ENCODE results near the gene FAM216B.
"Not testable (repeated sequence)": the region's sequence is repeated elsewhere in the genome, so short reads cannot be mapped to it uniquely, and the experiment has no call there.

FAM216B gene

DNA sequence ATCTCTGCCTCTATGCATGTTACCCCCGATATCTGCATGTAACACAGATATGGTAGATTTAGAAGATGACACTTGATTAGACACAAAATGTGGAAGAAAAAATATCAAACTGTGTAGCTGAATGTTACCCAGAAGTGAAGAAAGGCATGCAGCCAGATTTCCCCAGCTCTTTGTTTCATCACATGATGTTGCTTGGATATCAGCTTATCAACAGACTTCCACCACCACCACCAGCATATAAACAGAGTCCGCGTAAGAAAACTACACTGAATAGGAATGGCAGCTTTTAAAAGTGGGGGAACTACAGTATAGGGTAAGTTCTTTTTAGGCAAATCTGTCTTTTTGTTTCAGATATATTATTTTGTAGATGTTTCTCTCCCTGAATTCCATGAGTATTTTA is at the start of gene FAM216B:
FAM216B (plus strand) TSS at position 233 of the 400 bp plus-strand sequence. CDS start 2,484 bp downstream, outside the sequence.
- no peak for DNase-seq (ENCODE audit: low read depth in 3 of 3)

GRCh38 chr13:42732073-42732472 is 49.3 kb upstream of the FAM216B start:
- DNase-seq (ENCODE audit: low read depth in 3 of 3), result no peak

DNA sequence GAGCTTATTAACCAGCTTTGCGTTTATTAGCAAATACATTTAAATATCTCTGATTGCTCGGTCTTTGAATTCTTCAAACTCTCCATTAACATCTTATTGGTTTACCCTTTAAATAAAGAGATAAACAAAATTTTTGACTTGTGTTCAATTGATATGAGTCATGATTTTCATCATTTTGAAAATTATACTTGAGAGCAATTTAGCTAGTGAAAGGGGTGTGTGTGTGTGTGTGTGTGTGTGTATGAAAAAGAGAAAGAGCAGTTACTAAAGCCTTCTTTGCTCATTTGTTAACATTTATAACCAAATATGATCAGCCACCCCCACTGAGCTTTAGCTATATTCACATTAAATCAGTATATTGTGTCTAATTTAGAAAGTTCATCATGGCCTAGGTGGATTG is 48.3 kb upstream of the FAM216B start:
- no peak for DNase-seq (ENCODE audit: low read depth in 3 of 3)

DNA sequence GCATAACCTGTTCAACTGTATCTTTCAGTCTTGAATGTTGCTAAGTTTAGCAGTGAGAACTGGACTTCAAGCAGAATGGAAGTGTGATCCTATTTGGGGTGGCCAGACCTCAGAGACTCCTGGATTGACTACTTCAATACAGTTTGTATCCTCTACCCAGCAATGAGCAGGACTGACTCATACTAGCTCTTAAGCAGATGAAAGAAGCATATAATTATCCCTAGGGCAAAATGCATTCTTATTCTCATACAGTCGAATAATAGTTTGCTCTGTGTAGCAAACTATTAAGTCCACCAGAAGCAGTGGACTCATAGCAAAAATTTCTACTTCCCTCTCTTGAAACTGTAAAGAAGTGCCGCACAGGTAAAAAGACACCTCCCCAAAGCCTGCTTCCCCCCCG is 46.4 kb upstream of the FAM216B start:
- DNase-seq (ENCODE audit: low read depth in 3 of 3), result no peak

- DNase-seq (ENCODE audit: low read depth in 3 of 3), result no peak
These were observed 40.6 kb upstream of the FAM216B start for GRCh38 chr13:42740753-42741152.

- DNase-seq (ENCODE audit: low read depth in 3 of 3), result no peak
These were observed 39.5 kb upstream of the FAM216B start for GRCh38 chr13:42741914-42742313.

DNA sequence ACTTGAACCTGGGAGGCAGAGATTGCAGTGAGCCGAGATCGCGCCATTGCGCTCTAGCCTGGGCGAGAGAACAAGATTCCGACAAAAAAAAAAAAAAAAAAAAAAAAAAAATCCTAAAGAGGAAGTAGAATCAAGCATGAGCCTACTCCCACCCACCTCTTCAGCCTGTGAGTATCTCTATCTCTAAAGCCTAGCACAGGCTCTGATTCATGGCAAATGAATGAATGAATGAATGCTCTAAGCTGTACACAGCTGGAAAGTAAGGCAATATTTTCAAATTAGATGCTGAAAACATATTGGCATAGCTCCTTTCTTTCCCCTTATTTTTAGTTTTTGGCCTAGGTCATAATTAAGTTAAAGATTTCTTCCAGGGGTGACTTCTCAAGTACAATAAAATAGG is 35.7 kb upstream of the FAM216B start:
- DNase-seq (ENCODE audit: low read depth in 3 of 3), result no peak

DNA sequence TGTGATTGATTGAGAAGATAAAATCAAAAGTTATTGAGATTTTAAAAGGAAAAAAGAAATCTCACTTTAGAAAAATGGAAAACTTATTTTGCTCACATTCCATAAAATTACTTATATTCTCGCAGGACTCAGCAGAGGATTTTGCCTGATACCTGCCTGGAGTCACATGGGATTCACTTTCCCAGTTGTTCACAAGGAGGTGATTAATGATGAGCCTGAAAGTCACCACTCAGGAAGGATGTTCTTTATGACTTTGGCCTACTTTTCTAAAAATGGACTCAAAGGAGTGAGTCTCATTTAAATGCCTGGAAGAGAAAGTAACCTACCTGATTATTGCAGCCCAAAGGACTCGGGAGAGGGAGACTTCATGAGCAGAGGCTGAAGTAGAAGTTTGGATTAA is 34.5 kb upstream of the FAM216B start:
- no peak for DNase-seq (ENCODE audit: low read depth in 3 of 3)

DNA sequence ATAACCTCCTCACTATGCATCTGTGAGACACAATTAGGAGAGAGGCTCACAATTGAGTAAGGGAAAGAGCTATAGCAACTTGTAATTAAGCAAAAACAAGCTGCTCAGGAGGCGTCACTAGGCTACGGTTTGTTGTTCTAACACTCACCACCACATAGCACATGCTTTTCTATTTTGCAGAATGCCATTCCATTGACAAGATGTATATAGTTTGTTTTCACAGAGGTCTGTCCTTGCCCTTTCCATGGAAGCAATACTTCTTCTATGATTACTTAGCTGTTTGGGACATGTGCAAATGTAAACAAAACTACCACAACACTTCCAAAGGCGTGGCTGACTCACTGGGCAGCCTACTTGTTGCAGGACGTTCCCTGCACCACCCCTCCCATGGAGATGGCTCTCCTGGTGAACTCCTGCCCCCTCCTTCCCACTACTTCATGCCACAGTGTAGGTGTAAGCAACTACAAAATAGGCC is 33.9 kb upstream of the FAM216B start:
- no peak for DNase-seq (ENCODE audit: low read depth in 3 of 3)

DNA sequence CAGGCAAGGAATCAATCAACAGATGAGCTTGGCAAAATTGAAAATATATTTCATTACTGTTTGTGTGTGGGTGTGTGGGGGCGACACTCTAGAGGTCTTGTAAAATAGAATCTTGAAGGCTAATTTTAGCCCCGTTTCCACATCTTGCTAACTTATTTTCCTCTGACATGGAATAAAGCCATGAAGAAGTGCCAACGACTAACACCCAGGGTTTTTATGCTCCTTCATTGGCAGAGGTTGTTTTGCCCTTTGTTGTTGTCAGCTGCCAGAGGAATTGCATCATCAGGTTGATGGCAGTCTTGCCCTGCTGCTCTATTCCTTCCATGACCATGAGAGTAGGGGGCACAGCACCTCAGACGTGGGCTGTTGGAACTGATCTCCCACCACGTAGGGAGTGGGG is 30.6 kb upstream of the FAM216B start:
- DNase-seq (ENCODE audit: low read depth in 3 of 3), result no peak

DNA sequence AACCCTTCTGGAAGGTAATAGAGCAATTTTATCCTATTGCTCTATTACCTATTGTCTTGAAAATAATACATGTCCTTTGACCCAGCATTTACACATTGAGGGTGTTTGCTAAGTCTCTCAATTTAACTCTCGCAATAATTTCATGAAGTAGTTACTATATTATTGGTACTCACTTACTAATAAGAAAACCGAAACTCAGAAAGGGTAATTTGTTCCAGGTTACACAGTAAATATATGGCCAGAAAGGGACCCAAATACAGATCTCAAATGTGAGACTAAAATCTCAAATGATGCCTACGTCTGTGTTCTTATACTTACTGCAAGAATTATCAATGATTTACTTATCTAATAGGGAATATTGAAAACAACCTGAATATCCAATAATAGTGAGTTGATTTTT is 29.7 kb upstream of the FAM216B start:
- no peak for DNase-seq (ENCODE audit: low read depth in 3 of 3)

- no peak for DNase-seq (ENCODE audit: low read depth in 3 of 3)
These were observed 28.7 kb upstream of the FAM216B start for GRCh38 chr13:42752731-42753130.

DNA sequence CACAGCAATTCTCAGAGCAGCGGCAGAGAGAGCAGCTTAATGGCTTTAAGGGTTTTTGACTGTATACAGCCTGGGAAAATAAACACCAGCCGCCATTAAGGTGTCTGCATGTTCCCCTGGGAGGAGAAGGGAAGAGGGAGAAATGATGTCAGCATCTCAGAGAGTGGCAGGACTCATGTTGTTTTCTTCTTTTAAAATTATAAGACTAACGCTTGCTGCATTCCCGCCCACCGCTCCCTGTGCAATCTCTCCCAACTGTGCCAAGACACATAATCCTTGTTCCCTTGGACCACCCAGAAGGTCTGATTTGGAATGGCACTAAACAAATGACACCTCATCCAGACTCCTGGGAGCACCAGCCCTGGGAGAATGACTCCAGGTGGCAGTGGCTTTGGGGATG is 27.7 kb upstream of the FAM216B start:
- no peak for DNase-seq (ENCODE audit: low read depth in 3 of 3)

GRCh38 chr13:42754801-42755510 is 26.4 kb upstream of the FAM216B start:
- no peak for DNase-seq (ENCODE audit: low read depth in 3 of 3)

DNA sequence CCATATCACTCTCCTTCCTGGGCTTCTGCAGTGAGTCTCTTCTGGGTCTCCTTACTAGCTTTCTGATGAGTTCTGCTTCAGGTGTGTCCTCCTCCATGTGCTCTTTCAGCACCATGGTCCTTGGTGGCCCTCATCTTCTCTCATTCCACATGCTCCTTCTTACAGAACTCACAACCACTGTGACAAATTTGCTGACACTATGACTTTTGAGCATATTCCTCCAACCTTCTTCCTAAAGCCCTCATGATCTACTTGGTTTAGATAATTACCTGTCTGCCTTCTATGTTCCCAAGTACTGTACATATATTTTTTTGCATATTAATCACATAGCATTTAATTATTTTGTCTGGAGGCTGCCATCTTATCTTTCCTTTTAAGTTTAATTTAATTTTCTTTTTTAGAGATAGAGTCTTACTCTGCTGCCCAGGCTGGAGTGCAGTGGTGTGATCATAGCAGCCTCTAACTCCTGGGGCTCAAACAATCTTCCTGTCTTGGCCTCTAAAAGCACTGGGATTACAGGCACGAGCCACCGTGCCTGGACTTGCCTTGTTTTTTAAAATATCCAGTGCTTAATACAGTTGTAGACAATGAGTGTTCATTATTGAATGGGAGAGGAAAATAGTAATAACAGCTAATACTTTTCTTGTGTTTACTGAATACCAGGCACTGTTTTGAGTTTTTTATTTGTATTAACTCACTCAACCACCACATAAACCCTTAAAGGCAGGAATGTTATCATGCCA is 23.5 kb upstream of the FAM216B start:
- no peak for DNase-seq (ENCODE audit: low read depth in 3 of 3)

- DNase-seq (ENCODE audit: low read depth in 3 of 3), result no peak
These were observed 22.9 kb upstream of the FAM216B start for GRCh38 chr13:42758515-42758914.

DNA sequence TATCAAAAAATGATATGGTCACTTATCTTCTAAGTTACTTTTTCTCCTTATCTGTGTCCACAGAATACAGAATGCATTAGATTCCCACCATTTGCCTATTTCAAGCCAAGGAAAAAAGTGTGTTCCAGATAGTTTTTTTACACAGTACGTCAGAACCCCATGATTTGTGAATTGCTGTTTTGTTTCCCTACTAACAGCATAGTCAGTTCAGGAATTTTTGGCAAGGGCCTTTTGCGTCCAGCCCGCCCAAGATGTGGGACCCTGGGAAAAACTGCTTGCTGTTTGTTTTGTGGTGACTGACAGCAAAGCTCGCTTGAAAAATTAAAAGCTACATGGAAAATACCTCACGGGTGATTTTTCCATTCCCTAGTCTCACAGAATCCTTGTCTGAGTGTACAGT is 20.4 kb upstream of the FAM216B start:
- no peak for DNase-seq (ENCODE audit: low read depth in 3 of 3)

DNA sequence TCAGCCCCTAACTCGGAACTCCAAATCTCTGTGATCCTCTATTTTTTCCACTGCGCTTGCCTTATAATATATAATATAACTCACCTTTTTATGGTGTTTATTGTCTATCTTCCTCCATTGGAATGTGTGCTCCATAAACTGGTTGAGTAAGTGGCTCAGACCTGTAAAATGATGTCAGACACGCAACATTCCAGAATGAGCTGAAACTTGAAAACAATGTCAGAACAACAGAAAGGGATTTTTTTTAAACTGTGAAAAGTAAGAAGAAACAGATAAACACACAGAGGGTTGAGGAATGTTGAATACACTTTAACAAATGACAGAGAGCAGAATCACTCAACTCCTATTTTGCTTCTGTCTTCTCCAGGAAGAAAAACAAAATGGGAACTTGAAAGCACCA is 19.1 kb upstream of the FAM216B start:
- no peak for DNase-seq (ENCODE audit: low read depth in 3 of 3)

DNA sequence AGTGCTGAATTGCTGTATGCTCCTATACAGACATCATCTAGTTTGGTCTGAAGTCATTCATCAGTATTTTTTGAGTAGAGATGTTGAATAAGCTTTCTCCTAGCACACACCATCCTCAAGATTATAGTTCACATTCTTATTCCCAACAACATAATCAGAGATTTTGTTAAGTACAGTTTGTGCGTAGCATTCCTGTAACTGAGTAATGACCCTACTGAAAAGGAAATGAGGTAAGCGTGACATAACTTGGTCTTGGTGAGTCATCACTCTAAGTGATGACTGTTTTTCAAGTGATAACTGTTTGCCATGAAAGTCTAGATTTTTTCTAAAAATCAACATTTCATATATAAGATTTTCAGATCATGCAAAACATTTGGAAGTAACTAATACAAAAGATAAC is 18.5 kb upstream of the FAM216B start:
- no peak for DNase-seq (ENCODE audit: low read depth in 3 of 3)

DNA sequence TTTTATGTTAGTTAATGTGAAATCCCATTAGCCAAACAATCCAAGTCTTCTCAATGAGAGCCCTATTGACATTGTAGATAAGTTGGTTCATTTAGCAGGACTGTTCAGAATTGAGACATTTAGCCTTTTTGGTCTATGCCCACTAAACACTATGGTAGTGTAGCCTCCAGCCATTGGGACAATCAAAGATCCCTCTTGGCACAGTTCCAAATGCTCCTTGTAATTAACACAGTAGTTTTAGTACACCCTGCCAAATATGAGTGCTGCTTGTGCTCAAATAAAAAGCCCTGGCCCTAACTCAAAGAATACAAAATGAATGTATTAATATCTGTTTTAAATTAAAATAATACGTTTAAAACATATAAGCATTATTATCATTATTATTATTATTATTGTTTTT is 15.4 kb upstream of the FAM216B start:
- no peak for DNase-seq (ENCODE audit: low read depth in 3 of 3)

GRCh38 chr13:42769650-42770049 is 11.7 kb upstream of the FAM216B start:
- DNase-seq (ENCODE audit: low read depth in 3 of 3), result no peak

GRCh38 chr13:42776558-42776957 is 4.8 kb upstream of the FAM216B start:
- not testable (repeated sequence) for DNase-seq (ENCODE audit: low read depth in 3 of 3)

GRCh38 chr13:42777467-42777866 is 3.9 kb upstream of the FAM216B start:
- no peak for DNase-seq (ENCODE audit: low read depth in 3 of 3)

Measured in stimulated activated CD4-positive, alpha-beta T cell treated with anti-CD3 and anti-CD28 coated beads, TNF-alpha, amount 100 ng/mL, for 4 hours (primary cell).